H1 (cell line): Measurements from ENCODE around the gene REM2. TPM values are rescaled to one million over a fixed set of nuclear protein-coding genes. Genes with fewer than 3 reads are reported as not detected.

Source experiments
- CTCF ChIA-PET: fragments of 300-600 bp; sonication (Branson Sonifier 250); formaldehyde crosslinking; loops from one replicate; lab custom pipeline; 2021; ENCODE audit not compliant: partially characterized antibody; lab: Charles Lee
- POLR2A ChIA-PET: fragments of 300-600 bp; sonication (Branson Sonifier 250); formaldehyde crosslinking; loops from one replicate; lab custom pipeline; 2021; ENCODE audit warnings: inconsistent platforms; ENCODE audit not compliant: partially characterized antibody; lab: Charles Lee
- DNase-seq, 2 experiments: peaks; one replicate each; pipeline versions ENCODE4 v3.0.0 to v3.0.0-alpha.2; 2010 to 2022; ENCODE audit warnings: low spot score in 2 of 2, low read depth in 1 of 2, mixed read lengths in 1 of 2
- FAIRE-seq: peaks from 2 replicates; lab custom pipeline; 2011; peaks lifted over from hg19 to GRCh38; lab: Jason Lieb, UNC
- H2AFZ ChIP-seq: 2 replicates; pipeline ENCODE4 v1.8.1; 2012; ENCODE audit warnings: low read length, inconsistent platforms
- H2AK5ac ChIP-seq: 2 replicates; pipeline ENCODE4 v1.6.1; 2013; ENCODE audit warnings: low read depth, low read length
- H2BK120ac ChIP-seq: replicated peaks from 2 replicates; pipeline ENCODE3; 2013; ENCODE audit warnings: low read depth, low read length, inconsistent platforms
- H2BK12ac ChIP-seq: 2 replicates; pipeline ENCODE4 v1.6.1; 2013; ENCODE audit warnings: low read depth, low read length
- H2BK15ac ChIP-seq: 2 replicates; pipeline ENCODE4 v1.6.1; 2013; ENCODE audit warnings: low read length
- H2BK20ac ChIP-seq: 2 replicates; pipeline ENCODE4 v1.6.1; 2013; ENCODE audit warnings: low read length
- H2BK5ac ChIP-seq: 2 replicates; pipeline ENCODE4 v1.6.1; 2013; ENCODE audit warnings: low read depth, low read length
- H3K14ac ChIP-seq: 2 replicates; pipeline ENCODE4 v1.6.1; 2013; ENCODE audit warnings: inconsistent platforms; ENCODE audit not compliant: insufficient read length
- H3K18ac ChIP-seq: 2 replicates; pipeline ENCODE4 v1.6.1; 2013; ENCODE audit warnings: low read length; ENCODE audit errors: extremely low read depth
- H3K23ac ChIP-seq: 2 replicates; pipeline ENCODE4 v1.6.1; 2013; ENCODE audit warnings: inconsistent platforms; ENCODE audit not compliant: insufficient read length
- H3K23me2 ChIP-seq: 2 replicates; pipeline ENCODE4 v1.6.1; 2013; ENCODE audit warnings: low read depth, low read length
- H3K27ac ChIP-seq: 2 replicates; pipeline ENCODE4 v1.6.1; 2011; ENCODE audit warnings: low read depth, low read length, inconsistent platforms
- H3K27me3 ChIP-seq, 4 experiments: replicated peaks in 1 of 4; 1 replicate in 1 of 4; 2 replicates in 3 of 4; pipeline versions ENCODE4 v1.6.1 to v1.8.1; 2011 to 2013; ENCODE audit warnings: low read length in 3 of 4, mild to moderate bottlenecking in 3 of 4, inconsistent platforms in 2 of 4, mixed read lengths in 2 of 4, moderate library complexity in 1 of 4; ENCODE audit not compliant: control insufficient read depth in 3 of 4, insufficient read depth in 3 of 4; ENCODE audit errors: extremely low read depth in 1 of 4
- H3K36me3 ChIP-seq, 4 experiments: 2 replicates each; pipeline versions ENCODE4 v1.6.1 to v1.8.1; 2011 to 2013; ENCODE audit warnings: mild to moderate bottlenecking in 4 of 4, low read length in 3 of 4, moderate library complexity in 2 of 4, control low read depth in 1 of 4, inconsistent platforms in 1 of 4; ENCODE audit not compliant: insufficient read depth in 4 of 4, control insufficient read depth in 2 of 4
- H3K4ac ChIP-seq: replicated peaks from 2 replicates; pipeline ENCODE3; 2013; ENCODE audit warnings: low read length, low read depth, mixed read lengths, inconsistent platforms; ENCODE audit not compliant: insufficient read length
- H3K4me1 ChIP-seq, 4 experiments: replicated peaks in 1 of 4; 1 replicate in 1 of 4; 2 replicates in 3 of 4; pipeline versions ENCODE4 v1.6.1 to v1.8.1; 2011 to 2013; ENCODE audit warnings: low read length in 3 of 4, inconsistent platforms in 2 of 4, mixed read lengths in 1 of 4; ENCODE audit not compliant: insufficient read depth in 4 of 4, control insufficient read depth in 3 of 4
- H3K4me2 ChIP-seq, 2 experiments: 2 replicates each; pipeline versions ENCODE4 v1.6.1 to v1.8.1; 2011 to 2013; ENCODE audit warnings: low read depth in 2 of 2, low read length in 2 of 2, control low read depth in 1 of 2, inconsistent platforms in 1 of 2, mild to moderate bottlenecking in 1 of 2; ENCODE audit not compliant: insufficient read depth in 1 of 2
- H3K4me3 ChIP-seq, 4 experiments: fragments of 200-600, 300-600 bp in 1 of 4; sonication (generic), shearing (Covaris generic), sonication (Bioruptor Twin) in 1 of 4; 2 replicates each; pipeline versions ENCODE4 v1.5.1 to v1.8.1; 2011 to 2016; ENCODE audit warnings: low read length in 4 of 4, low read depth in 3 of 4, control low read depth in 2 of 4, inconsistent platforms in 2 of 4, mild to moderate bottlenecking in 2 of 4, mixed read lengths in 1 of 4, moderate library complexity in 1 of 4; ENCODE audit not compliant: insufficient read depth in 2 of 4; ENCODE audit errors: extremely low read depth in 1 of 4
- H3K56ac ChIP-seq: replicated peaks from 2 replicates; pipeline ENCODE3; 2013; ENCODE audit warnings: low read depth, mild to moderate bottlenecking, mixed read lengths, low read length, inconsistent platforms; ENCODE audit not compliant: insufficient read length
- H3K79me1 ChIP-seq: 2 replicates; pipeline ENCODE4 v1.6.1; 2013; ENCODE audit warnings: low read depth, low read length, control low read depth
- H3K79me2 ChIP-seq, 2 experiments: 2 replicates each; pipeline versions ENCODE4 v1.6.1 to v1.8.1; 2012 to 2013; ENCODE audit warnings: low read length in 2 of 2, mild to moderate bottlenecking in 2 of 2, inconsistent platforms in 1 of 2; ENCODE audit not compliant: insufficient read depth in 2 of 2, control insufficient read depth in 1 of 2
- H3K9ac ChIP-seq, 4 experiments: replicated peaks in 1 of 4; 1 replicate in 1 of 4; 2 replicates in 3 of 4; pipeline versions ENCODE4 v1.6.1 to v1.8.1; 2011 to 2013; ENCODE audit warnings: low read depth in 3 of 4, low read length in 3 of 4, control low read depth in 2 of 4, mild to moderate bottlenecking in 2 of 4, moderate library complexity in 2 of 4, inconsistent platforms in 1 of 4; ENCODE audit errors: extremely low read depth in 1 of 4
- H3K9me3 ChIP-seq, 2 experiments: 2 replicates each; pipeline versions ENCODE4 v1.6.1 to v1.8.1; 2012 to 2013; ENCODE audit warnings: mild to moderate bottlenecking in 2 of 2, moderate library complexity in 2 of 2, control low read depth in 1 of 2, inconsistent platforms in 1 of 2, low read depth in 1 of 2, low read length in 1 of 2, mixed read lengths in 1 of 2; ENCODE audit not compliant: insufficient read depth in 2 of 2
- H4K20me1 ChIP-seq, 2 experiments: replicated peaks in 1 of 2; 2 replicates each; pipeline versions ENCODE3 to v1.8.1; 2011 to 2013; ENCODE audit warnings: inconsistent platforms in 2 of 2, low read length in 2 of 2, mild to moderate bottlenecking in 1 of 2; ENCODE audit not compliant: insufficient read depth in 2 of 2, control insufficient read depth in 1 of 2
- H4K5ac ChIP-seq: 2 replicates; pipeline ENCODE4 v1.6.1; 2013; ENCODE audit warnings: low read length, low read depth, mixed read lengths, inconsistent platforms; ENCODE audit not compliant: insufficient read length
- H4K8ac ChIP-seq: 2 replicates; pipeline ENCODE4 v1.8.0; 2013; ENCODE audit warnings: mild to moderate bottlenecking, moderate library complexity, low read length, inconsistent platforms; ENCODE audit not compliant: insufficient read depth; ENCODE audit errors: extremely low read depth
- H4K91ac ChIP-seq: replicated peaks from 2 replicates; pipeline ENCODE3; 2013; ENCODE audit warnings: low read length, mixed read lengths, inconsistent platforms; ENCODE audit not compliant: insufficient read length
- JUN ChIP-seq: IDR thresholded peaks from 2 replicates; pipeline ENCODE4 v1.6.1; 2011; ENCODE audit warnings: low read depth, mild to moderate bottlenecking, improper control_type of control experiment, low read length
- POLR2AphosphoS5 ChIP-seq: IDR thresholded peaks from 2 replicates; pipeline ENCODE4 v1.6.1; 2011; ENCODE audit warnings: low read depth, low read length
- RNF2 ChIP-seq: fragments of 200-900, 300-1000 bp; sonication (generic); IDR thresholded peaks from 2 replicates; pipeline ENCODE4 v1.7.1; 2016; ENCODE audit warnings: borderline replicate concordance, low read depth, mild to moderate bottlenecking, antibody characterized with exemption, low read length; ENCODE audit not compliant: poor library complexity, severe bottlenecking; ENCODE audit errors: missing control alignments
- TBP ChIP-seq: IDR thresholded peaks from 2 replicates; pipeline ENCODE4 v1.6.1; 2011; ENCODE audit warnings: low read depth, low read length, improper control_type of control experiment
- WGBS, 2 experiments: shearing (Covaris generic) in 1 of 2; methylation state at CpG; one replicate each; pipeline versions ENCODE4 v1.1.6 to v1.1.7; 2013 to 2015; ENCODE audit warnings: low lambda C conversion rate in 2 of 2, mixed read lengths in 2 of 2, inconsistent platforms in 1 of 2, low coverage in 1 of 2, missing lambda C conversion rate in 1 of 2; ENCODE audit not compliant: insufficient replicate concordance in 2 of 2, insufficient coverage in 1 of 2, insufficient read length in 1 of 2; ENCODE audit errors: extremely low coverage in 1 of 2, missing lambda C conversion rate in 1 of 2; 5-methylcytosine and 5-hydroxymethylcytosine counted together
- polyA plus RNA-seq, 7 experiments: library from polyadenylated mRNA; depleted of rRNA in 3 of 7; stranded (reverse) in 5 of 7; unstranded in 2 of 7; fragments of >200 nt in 5 of 7; fragments of 200-250 nt in 2 of 7; gene quantifications; 1 replicate in 5 of 7; 2 replicates in 1 of 7; 4 replicates in 1 of 7; pipeline versions ENCODE4 v1.2.1 to v1.2.3, GENCODE V29; 2011 to 2013; ENCODE audit warnings: missing spikeins in 2 of 7, mixed read lengths in 2 of 7
- total RNA-seq: library from RNA; stranded (reverse); fragmentation: NEBNext Ultra II Directional; extraction: Animal tissue kit (Norgen Biotek cat#: 25700); gene quantifications from 2 replicates; pipeline ENCODE4 v1.2.1, GENCODE V29; 2021
- TF ChIP-seq, protein P1 (sequence below), 3 experiments: IDR thresholded peaks; 1 replicate in 2 of 3; 2 replicates in 1 of 3; pipeline versions ENCODE4 v1.5.1 to v1.6.1; 2011; ENCODE audit warnings: low read length in 3 of 3, mild to moderate bottlenecking in 3 of 3, inconsistent platforms in 2 of 3, low read depth in 1 of 3, moderate library complexity in 1 of 3; ENCODE audit not compliant: insufficient read depth in 1 of 3; ENCODE audit errors: control extremely low read depth in 1 of 3

The REM2 gene
- total and polyA plus RNA-seq, 2 of the 8 experiments (the other 6 are each of a cell fraction or from before 2014, with no cell fraction given) = 1.00 to 1.1 TPM

DNA sequence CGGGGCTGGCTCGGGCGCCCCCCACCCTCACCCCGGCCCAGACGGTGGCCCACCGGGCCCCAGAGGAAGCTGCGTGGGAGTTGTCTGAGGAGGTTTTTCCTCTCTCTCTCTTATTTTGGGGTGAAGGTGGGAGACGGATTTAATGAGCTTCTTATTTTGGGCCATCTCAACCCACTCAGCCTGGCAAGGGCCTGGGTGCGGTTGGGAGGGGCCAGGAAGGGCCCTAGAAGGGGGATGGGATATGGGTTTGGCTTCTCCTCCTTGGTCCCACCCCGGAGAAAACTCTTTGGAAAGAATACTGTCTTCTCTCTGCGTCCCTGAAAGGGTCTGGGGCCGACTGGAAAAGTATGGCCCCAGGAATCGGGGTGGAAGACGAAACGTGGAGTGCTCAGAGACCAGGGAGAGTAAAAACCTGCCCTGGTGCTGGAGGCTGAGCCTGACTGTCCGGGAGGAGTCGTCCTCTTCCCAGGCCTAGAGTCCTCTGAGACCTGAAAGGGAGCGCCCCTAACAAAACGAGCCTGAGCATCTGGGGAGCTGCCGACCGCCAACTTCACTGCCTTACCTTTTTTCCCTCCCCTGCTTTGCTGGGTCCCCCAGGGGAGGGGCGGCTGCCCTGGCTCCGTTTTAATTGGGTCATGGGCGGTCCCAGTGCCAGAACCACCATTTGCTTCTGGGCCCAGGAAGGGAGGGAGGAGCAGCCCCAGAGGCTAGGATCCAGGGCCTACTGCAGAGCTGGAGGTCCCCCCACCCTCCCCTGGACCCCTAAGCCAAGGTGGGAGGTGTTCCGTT lies 45.1 kb upstream of the REM2 start:
- DNase-seq = peak in 1 of 2 experiments; percentile 61
- H3K9ac ChIP-seq = peak overlapping the region; percentile 76 to 92 (median 84)

More for the DNA sequence above, 45.1 kb upstream of the REM2 start:
- Histone ChIP-seq H3K4me2 (peak overlapping the region; percentile 73 to 98), H2BK120ac (no peak overlapping the region), H3K4me1 (peaks cover 8 to 17% (median 14%) of the 10 kb centered on the region in 4 experiments), H4K20me1 (no peaks in the 10 kb centered on the region), H3K23me2 (peaks cover 14% of the 10 kb centered on the region; the same call in 1 of the 2 replicates), H2AFZ (no peak overlapping the region), H3K79me1 (peaks cover 8% of the 10 kb centered on the region), H3K4me3 (peak overlapping the region; percentile 80 to 99 (median 87)), H4K8ac (peak overlapping the region; percentile 93), H2BK5ac (peak overlapping the region; percentile 60; the same call in 1 of the 2 replicates), H3K4ac (peak overlapping the region; percentile 55), H3K18ac (peak overlapping the region; percentile 71), H3K56ac (no peak overlapping the region), H3K14ac (no peak overlapping the region), H4K5ac (peak overlapping the region; percentile 73), H3K36me3 (peaks cover 8 to 36% (median 28%) of the 10 kb centered on the region in 4 experiments; a peak in 7 of 8 replicates), H3K23ac (no peak overlapping the region), H3K27me3 (no peaks in the 10 kb centered on the region), H4K91ac (peak overlapping the region; percentile 57), H2BK20ac (no peak overlapping the region), H2BK15ac (peak overlapping the region; percentile 61; the same call in 1 of the 2 replicates), H3K9me3 (no peaks in the 10 kb centered on the region), H3K79me2 (peaks cover 0 to 25% of the 10 kb centered on the region in 2 experiments; a peak in 1 of 4 replicates), H2BK12ac (peak overlapping the region; percentile 77; the same call in 1 of the 2 replicates), H3K27ac (no peak overlapping the region), H2AK5ac (peak overlapping the region; percentile 82; the same call in 1 of the 2 replicates)
- whole genome bisulfite sequencing, 2 experiments = 17% methylated on average over 23 of the region's 25 CpGs; no CpG with 5 or more reads in 1 of the 2 experiments
- CTCF ChIA-PET = interaction anchor here (0.5 to 56.0 kb wide), 14 partner anchors 18 to 1811 kb away, joined by 3 to 1562 read pairs (median 4); partner anchors contain the start of genes LRP10, MMP14, MRPL52 and OXA1L
- FAIRE-seq = no peak
- TF ChIP-seq JUN = no peak
- no peak for TF ChIP-seq RNF2
- TF ChIP-seq, protein P1, sequence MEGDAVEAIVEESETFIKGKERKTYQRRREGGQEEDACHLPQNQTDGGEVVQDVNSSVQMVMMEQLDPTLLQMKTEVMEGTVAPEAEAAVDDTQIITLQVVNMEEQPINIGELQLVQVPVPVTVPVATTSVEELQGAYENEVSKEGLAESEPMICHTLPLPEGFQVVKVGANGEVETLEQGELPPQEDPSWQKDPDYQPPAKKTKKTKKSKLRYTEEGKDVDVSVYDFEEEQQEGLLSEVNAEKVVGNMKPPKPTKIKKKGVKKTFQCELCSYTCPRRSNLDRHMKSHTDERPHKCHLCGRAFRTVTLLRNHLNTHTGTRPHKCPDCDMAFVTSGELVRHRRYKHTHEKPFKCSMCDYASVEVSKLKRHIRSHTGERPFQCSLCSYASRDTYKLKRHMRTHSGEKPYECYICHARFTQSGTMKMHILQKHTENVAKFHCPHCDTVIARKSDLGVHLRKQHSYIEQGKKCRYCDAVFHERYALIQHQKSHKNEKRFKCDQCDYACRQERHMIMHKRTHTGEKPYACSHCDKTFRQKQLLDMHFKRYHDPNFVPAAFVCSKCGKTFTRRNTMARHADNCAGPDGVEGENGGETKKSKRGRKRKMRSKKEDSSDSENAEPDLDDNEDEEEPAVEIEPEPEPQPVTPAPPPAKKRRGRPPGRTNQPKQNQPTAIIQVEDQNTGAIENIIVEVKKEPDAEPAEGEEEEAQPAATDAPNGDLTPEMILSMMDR (IDR thresholded peaks at IDR 0.05; ENCODE audit: control extremely low read depth in 1 of 3, insufficient read depth in 1 of 3, low read depth in 1 of 3, low read length in 3 of 3) = 0 out of 4 replicates have a peak, but pooled peaks of 1 of the 3 experiments have one; percentile 2
- TF ChIP-seq POLR2AphosphoS5 = peak; percentile 49; the same call in 1 of the 2 replicates
- peak; percentile 47; the same call in 1 of the 2 replicates for TF ChIP-seq TBP
- POLR2A ChIA-PET = interaction anchor here (0.7 to 16.3 kb wide), 20 partner anchors 10 to 91 kb away, joined by 3 to 203 read pairs (median 4); partner anchors contain the start of genes LRP10, MRPL52, OXA1L and PRMT5
